Muscle of leg (tissue), 11 donors: ENCODE data around the gene RALGPS1. TPM values are rescaled to one million over a fixed set of nuclear protein-coding genes. Genes with fewer than 3 reads are reported as not detected.
A peak's percentile ranks its signal among the peaks of the same experiment; 100 is the strongest.

Experiments used
- DNase-seq: peaks from one replicate; pipeline ENCODE4 v3.0.0; 2013
- H3K27ac ChIP-seq: one replicate; pipeline ENCODE4 v1.5.1; 2013; ENCODE audit warnings: mild to moderate bottlenecking, low read length, control low read depth
- H3K27me3 ChIP-seq: one replicate; pipeline ENCODE4 v1.6.1; 2013; ENCODE audit warnings: low read length; ENCODE audit not compliant: control insufficient read depth, insufficient read depth
- H3K36me3 ChIP-seq: one replicate; pipeline ENCODE4 v1.6.1; 2013; ENCODE audit warnings: low read length; ENCODE audit not compliant: control insufficient read depth, insufficient read depth
- H3K4me1 ChIP-seq: one replicate; pipeline ENCODE4 v1.6.1; 2013; ENCODE audit warnings: low read length; ENCODE audit not compliant: control insufficient read depth, insufficient read depth
- H3K4me3 ChIP-seq: one replicate; pipeline ENCODE4 v1.5.1; 2013; ENCODE audit warnings: low read length, control low read depth
- H3K9me3 ChIP-seq: replicated peaks from 2 replicates; pipeline ENCODE4 v1.6.1; 2013; ENCODE audit warnings: low read depth, low read length; ENCODE audit not compliant: control insufficient read depth
- WGBS: methylation state at CpG from one replicate; pipeline ENCODE4 v1.1.5; 2013; ENCODE audit warnings: missing lambda C conversion rate; ENCODE audit not compliant: insufficient coverage; 5-methylcytosine and 5-hydroxymethylcytosine counted together
- polyA plus RNA-seq, 8 donors: library from polyadenylated mRNA; unstranded; fragments of 120-200 nt; gene quantifications; one replicate each; pipeline versions ENCODE4 v1.2.1 to v1.2.3, GENCODE V29; 2013; ENCODE audit warnings: inconsistent platforms in 1 of 8, low replicate concordance in 1 of 8; ENCODE audit not compliant: insufficient read length in 8 of 8, insufficient read depth in 1 of 8
- total RNA-seq: library from RNA; stranded (reverse); fragments of 120-200 nt; gene quantifications from one replicate; pipeline ENCODE4 v1.2.4, GENCODE V29; 2013

RALGPS1 gene
- total and polyA plus RNA-seq, 9 donors = 4.6 to 8.6 (median 7.2) TPM

DNA sequence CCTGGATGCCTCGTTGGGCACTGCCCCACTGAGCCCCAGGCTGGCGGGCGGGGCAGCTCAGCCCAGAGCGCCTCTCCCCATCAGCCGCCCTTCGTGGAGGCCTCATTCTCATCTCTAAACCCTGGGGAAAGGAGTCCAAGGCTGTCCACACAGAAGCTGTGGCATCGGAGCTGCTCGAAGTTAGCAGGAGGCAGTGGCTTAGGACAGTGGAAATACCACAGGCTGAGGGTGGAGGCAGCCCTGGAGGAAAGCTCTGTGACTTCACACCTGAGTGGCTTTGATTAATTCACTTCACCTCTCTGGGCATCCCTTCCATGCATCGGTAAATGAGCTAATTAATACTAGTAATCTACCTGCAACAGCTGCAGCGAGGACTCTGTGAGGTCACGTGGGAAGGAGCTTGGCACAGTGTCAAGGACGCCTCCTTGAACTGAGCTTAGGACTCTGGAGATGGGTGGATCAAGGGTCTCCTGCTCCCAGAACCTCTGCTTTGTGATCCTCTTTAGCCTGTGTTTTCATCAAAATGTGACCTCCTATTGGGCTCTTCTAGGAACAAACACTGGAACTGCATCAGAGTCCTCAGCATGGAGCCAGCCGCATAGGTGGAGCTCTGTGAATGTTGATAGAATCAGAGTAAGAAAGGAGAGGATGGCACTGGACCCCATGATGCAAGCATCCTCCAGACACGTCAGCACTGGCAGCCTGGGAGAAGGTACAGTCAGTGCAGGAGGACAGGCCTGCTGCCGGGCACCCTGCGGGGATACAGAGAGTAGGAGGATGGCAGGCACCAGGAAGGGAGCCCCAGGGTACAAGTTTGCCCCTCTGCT, 208.7 kb downstream of the RALGPS1 start:
- peak; percentile 78 for DNase-seq
- Histone ChIP-seq H3K4me3 (peak overlapping the region; percentile 77), H3K27ac (peak overlapping the region; percentile 95), H3K36me3 (peaks cover 14% of the 10 kb centered on the region), H3K27me3 (no peaks in the 10 kb centered on the region), H3K9me3 (no peaks in the 10 kb centered on the region), H3K4me1 (peaks cover 50% of the 10 kb centered on the region)
- WGBS = 47% methylated on average over 7 of the region's 16 CpGs

DNA sequence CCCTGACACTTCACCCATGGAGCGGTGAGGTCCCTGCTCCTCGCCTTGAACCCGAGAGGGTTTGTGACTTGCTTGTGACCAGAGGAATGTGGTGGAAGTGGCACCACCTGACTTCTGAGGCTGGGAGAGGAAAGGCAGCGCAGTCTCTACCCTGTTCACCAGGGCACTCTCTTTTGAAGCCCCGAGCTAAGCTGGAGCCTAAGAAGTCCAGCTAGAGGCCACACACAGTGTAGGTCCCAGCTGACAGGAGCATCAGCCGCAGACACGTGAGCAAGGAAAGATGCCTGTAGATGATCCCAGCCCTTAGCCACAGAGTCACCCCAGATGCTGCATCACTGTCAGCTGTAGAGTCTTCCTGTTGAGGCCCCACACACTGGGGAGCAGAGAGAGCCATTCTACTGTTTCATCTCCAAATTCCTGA, 209.5 kb downstream of the RALGPS1 start:
- Histone ChIP-seq H3K9me3 (no peaks in the 10 kb centered on the region), H3K27ac (no peak overlapping the region), H3K36me3 (peaks cover 10% of the 10 kb centered on the region), H3K27me3 (no peaks in the 10 kb centered on the region), H3K4me1 (peaks cover 50% of the 10 kb centered on the region), H3K4me3 (no peak overlapping the region)
- DNase-seq = peak; percentile 73
- 72% methylated on average over 3 of the region's 7 CpGs for WGBS

DNA sequence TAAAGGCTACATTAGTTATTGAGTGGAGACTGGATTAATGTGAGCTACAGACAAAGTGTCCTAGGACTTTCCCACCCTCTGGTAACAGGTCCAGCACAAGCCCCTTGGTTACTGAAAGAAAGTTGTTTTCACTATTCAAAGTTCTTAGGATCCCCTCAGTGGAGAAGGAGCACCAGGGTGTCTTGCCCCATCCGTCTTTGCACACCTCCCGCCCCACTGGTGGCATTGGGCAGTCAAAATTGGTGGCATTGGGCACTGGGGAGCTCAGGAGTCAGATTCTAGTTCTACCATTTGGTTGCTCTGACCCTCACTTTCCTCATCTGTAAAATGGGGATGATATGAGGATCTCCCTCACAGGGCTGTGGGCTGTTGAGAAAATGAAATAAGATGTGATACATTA, 210.2 kb downstream of the RALGPS1 start:
- H3K4me1 ChIP-seq = peaks cover 52% of the 10 kb centered on the region
- no peaks in the 10 kb centered on the region for H3K9me3 ChIP-seq
- H3K36me3 ChIP-seq = peaks cover 4% of the 10 kb centered on the region
- H3K27ac ChIP-seq = no peak overlapping the region
- DNase-seq = no peak
- no CpG with 5 or more reads among the region's 2 CpGs for WGBS
- no peak overlapping the region for H3K4me3 ChIP-seq
- no peaks in the 10 kb centered on the region for H3K27me3 ChIP-seq

DNA sequence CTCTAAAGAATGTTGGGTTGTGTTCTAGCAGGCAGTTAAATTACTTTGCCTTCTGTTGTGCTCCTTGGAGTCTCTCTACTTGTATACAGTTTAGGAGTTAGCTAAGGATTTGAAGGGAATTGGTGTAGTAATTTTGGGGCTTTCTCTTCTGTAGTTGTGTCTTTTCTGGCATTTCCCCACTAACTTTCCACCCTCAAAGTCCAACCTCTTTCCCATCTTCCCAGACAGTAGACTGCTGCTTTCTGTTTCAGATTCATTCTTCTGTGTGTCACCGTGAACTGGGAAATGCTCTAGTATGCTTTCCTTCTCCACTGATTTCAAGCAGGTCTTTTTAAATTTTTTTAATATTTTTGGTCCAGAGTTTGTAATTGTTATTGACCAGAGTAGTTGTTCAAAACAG, 212.4 kb downstream of the RALGPS1 start:
- Histone ChIP-seq H3K27me3 (no peaks in the 10 kb centered on the region), H3K36me3 (no peaks in the 10 kb centered on the region), H3K4me1 (peaks cover 56% of the 10 kb centered on the region), H3K4me3 (no peak overlapping the region), H3K9me3 (no peaks in the 10 kb centered on the region), H3K27ac (no peak overlapping the region)
- peak; percentile 64 for DNase-seq
- WGBS = no CpG with 5 or more reads among the region's 1 CpG

DNA sequence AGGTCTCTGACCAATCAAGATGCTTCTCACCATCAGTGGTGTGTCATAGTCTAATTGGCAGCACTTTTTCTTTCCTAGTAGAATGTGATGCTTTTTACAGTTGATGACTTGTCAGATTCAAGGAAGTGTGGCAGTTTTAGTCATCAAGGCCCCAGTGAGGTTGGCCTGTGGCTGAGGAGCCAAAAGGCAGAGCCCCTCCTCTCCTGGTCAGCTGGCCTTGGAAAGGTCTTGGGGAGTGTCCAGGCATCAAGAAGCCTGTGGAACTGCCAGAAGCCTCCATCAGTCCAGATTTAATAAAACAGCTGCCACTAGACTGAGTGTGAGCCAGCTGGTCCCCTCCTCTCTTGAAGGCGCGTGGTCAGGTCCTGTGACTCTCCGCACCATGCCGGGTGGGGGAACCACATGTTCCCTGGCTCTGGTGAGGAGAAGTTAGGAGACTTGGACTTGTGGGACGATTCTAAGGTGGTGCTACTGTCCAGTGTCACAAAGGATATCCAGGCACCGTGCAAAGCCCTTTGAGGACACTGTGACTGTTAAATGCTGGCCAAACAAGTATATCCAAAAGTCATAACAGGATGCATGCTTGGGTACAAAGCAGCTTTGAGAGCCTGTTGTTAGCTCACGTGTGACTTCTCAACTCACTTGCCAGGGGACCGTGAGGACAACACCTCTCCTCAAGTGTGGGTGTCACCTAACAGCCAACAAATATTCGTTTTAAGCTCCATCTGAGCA, 213.9 kb downstream of the RALGPS1 start:
- no peak overlapping the region for H3K4me3 ChIP-seq
- peak; percentile 93 for DNase-seq
- H3K27ac ChIP-seq = peak overlapping the region; percentile 56
- H3K9me3 ChIP-seq = no peaks in the 10 kb centered on the region
- 50% methylated on average over 7 of the region's 9 CpGs for WGBS
- peaks cover 56% of the 10 kb centered on the region for H3K4me1 ChIP-seq
- no peaks in the 10 kb centered on the region for H3K27me3 ChIP-seq
- no peaks in the 10 kb centered on the region for H3K36me3 ChIP-seq

DNA sequence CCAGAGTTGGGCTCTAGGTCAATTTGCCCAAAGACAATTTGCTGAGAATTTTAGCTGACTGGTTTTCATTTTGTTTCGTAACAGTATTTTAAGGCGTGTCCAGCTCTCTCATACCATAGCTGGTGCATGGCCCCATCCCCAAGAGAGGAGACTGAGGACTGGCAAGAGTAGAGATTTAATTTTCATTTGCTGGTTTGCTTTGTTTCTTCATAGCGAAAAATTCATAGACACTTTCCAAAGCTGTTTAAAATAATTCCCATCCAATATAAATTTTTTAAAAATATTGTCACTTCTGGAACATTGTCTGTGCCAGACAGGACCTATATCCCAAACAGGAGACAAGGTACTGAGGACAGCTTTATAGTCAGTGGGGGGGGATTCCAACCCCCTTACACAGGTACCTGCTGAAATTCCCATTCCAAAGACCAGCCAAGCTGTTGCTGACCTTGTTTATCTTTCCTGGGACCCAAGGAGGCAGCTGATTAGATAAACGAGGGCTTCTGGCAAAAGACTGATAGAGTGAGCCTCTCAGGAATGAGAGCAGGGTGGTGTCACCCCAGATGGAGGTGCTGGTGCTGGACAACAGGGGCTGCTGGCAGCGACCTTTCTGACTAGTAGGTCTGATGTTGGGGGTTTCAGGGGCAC, 214.6 kb downstream of the RALGPS1 start:
- WGBS = 75% methylated on average over 2 of the region's 5 CpGs

DNA sequence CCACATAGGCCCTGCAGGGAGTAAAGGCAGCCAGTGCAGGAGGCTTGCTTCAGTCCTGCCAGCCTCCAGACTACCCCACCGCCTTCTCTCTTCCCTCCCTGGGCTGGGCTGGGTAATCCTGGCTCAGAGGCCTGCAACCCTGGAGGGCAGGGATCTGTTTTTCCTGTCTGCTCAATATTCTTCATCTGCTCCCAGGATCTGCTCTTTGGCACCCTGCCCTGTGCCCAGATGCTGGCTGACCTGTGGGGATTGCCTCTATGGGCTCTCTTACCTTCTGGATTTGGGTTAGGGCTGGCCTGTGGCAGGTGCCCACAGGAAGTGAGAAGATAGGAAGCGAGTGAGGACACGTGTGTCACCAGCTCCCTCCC, 215.1 kb downstream of the RALGPS1 start:
- Histone ChIP-seq H3K4me1 (peaks cover 59% of the 10 kb centered on the region), H3K9me3 (no peaks in the 10 kb centered on the region), H3K4me3 (no peak overlapping the region), H3K27ac (no peak overlapping the region), H3K27me3 (no peaks in the 10 kb centered on the region), H3K36me3 (no peaks in the 10 kb centered on the region)
- WGBS = no CpG with 5 or more reads among the region's 3 CpGs
- DNase-seq = no peak

More for the DNA sequence above, 214.6 kb downstream of the RALGPS1 start:
- Histone ChIP-seq H3K36me3 (no peaks in the 10 kb centered on the region), H3K27me3 (no peaks in the 10 kb centered on the region), H3K4me1 (peaks cover 56% of the 10 kb centered on the region), H3K9me3 (no peaks in the 10 kb centered on the region), H3K27ac (peak overlapping the region; percentile 56), H3K4me3 (no peak overlapping the region)
- no peak for DNase-seq

DNA sequence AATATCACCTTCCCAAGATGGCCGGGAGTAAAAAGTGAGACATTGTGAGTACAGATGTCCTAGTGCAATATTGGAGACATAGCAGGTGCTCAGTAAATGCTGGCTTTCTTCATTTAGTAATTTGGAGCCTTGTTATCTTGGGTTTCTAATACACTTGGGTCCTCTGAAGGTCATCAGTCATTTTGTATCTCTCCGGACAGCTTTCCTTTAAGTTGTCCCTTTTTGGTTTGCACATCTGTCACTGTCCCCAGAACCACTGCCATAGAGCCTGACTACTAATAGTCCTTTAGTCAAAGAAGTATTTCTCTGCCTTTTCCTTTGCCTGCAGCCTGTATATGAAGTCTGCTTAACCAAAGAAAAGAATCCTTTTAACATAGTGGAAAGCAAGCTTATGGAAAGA, 215.7 kb downstream of the RALGPS1 start:
- Histone ChIP-seq H3K9me3 (no peaks in the 10 kb centered on the region), H3K4me3 (no peak overlapping the region), H3K36me3 (no peaks in the 10 kb centered on the region), H3K4me1 (peaks cover 64% of the 10 kb centered on the region), H3K27ac (no peak overlapping the region), H3K27me3 (no peaks in the 10 kb centered on the region)
- no peak for DNase-seq
- whole genome bisulfite sequencing = no CpG with 5 or more reads among the region's 2 CpGs

DNA sequence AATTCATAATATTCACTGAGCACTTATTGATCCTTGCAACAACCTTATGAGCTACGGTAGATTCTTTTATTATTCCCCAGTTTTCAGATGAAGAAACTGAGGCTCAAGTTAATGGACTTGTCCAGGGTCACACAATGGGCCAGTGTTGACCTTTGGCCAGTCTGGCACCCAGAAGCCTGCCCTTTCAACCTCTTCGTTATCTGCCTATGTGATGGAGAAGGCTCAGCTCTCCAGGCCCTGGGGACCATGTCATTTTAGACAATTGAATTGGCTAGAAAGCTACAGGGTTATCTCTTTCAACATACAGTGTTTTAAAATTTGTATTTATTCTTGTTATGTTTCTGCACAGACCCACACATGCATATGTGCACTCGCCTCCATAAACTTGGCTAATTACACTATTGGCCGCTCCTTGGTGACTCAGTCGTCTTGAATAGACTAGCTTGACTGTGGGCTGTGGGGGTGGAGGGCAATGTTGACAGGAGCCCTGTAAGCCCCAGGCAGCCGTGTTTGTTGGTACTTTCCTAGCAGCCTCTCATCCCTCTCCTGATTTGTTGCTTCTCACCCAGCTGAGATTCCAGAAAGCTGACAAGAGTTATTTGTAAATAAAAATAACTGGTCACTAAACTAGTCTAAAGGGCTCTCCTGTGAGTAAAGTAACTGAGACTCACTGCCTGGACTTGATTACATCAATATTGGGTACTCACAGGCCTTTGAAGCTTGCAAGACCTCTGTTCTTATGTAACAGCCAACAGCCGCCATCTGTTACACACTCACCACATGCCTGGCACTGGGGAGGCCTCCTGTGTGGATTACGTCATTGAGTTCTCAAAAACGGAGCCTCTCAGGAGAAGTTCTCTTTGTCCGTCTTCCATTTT, 216.3 kb downstream of the RALGPS1 start:
- H3K4me3 ChIP-seq = no peak overlapping the region
- H3K4me1 ChIP-seq = peaks cover 71% of the 10 kb centered on the region
- peak; percentile 88 for DNase-seq
- no peaks in the 10 kb centered on the region for H3K9me3 ChIP-seq
- H3K36me3 ChIP-seq = no peaks in the 10 kb centered on the region
- peak overlapping the region; percentile 72 for H3K27ac ChIP-seq
- 83% methylated on average over 2 of the region's 10 CpGs for WGBS
- no peaks in the 10 kb centered on the region for H3K27me3 ChIP-seq
